ENCODE data around the gene SGTA.

SGTA gene

DNA sequence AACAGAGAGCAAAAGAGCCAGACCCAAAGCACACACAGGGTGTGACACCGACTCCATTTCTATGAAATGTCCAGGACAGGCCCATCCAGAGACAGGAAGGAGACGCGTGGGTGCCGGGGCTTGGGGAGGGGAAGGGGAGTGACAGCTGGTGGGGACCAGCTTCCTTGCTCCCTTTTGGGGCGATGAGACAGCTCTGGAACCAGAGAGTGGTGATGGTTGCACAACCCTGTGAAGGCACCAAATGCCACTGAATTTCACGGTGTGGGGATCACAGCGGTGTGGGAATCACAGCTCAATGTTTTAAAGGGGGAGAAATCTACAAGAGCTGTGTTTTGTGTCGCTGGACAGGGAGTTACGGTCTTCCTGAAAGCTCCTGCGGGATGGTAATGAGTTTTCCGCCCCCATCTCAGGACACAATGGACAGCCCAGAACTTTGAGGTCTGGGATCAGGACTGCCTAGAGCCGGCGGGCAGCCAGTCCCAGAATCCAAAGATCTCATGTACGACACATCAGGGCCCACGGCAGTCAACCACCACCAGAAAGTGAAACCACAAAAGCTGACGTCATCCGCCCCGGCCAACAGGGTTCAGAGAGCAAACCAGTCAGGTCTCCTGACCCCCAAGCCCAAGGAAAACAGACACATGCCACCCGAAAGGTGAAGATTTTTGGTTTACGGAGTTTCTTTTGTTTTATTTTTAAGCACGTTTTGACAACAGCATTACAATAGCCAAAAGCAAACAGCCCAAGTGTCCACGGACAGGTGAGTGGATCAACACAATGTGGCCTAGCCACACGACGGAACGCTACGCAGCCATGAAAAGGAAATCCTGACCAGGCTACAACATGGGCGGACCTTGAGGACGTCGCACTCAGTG is 7.3 kb downstream of the SGTA start:
- Histone ChIP-seq H3K4me3 (ENCODE audit: low read depth in 1 of 2, low read length in 2 of 2) (peak overlapping the region; percentile 13 to 37), H3K36me3 (ENCODE audit: control insufficient read depth in 1 of 2, insufficient read depth in 2 of 2, low read length in 2 of 2) (peaks cover 0 to 8% of the 10 kb centered on the region in 2 donors), H3K27ac (ENCODE audit: low read length) (peak overlapping the region; percentile 82), H3K4me1 (ENCODE audit: control insufficient read depth in 1 of 2, insufficient read depth in 2 of 2, low read length in 2 of 2) (peaks cover 3 to 39% of the 10 kb centered on the region in 2 donors), H3K9me3 (ENCODE audit: control insufficient read depth in 1 of 2, low read length in 2 of 2) (no peaks in the 10 kb centered on the region), H3K27me3 (ENCODE audit: low read depth, low read length) (no peaks in the 10 kb centered on the region)

DNA sequence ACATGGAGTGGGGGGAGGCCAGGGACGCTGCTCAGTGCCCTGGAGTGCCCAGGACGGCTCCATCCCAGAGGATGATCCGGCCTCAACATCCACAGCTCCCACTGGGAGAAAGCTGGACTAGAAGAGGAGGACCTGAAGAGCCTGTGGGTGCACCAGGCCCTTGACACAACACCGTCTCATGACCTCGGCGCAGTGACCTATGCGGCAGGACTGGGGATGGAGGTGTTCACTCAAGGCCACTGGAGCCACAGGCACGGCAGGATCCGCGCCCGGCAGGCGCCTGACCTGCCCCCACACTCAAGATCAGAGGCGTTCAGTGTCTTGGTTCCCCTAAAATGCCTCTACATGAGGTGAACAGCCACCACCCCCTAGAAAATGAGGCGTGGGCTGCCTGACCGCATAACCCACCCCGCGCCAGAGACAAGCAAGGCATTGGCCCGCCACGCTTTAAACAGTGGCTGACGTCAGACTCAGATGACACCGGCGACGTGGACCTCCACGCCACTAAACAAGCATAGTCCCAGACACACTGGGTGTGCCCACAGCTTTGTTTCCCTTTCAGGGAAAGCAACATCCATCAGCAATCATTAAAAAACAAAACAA is 8.0 kb downstream of the SGTA start:
- Histone ChIP-seq H3K27me3 (ENCODE audit: low read depth, low read length) (no peaks in the 10 kb centered on the region), H3K4me1 (ENCODE audit: control insufficient read depth in 1 of 2, insufficient read depth in 2 of 2, low read length in 2 of 2) (peaks cover 0 to 39% of the 10 kb centered on the region in 2 donors), H3K36me3 (ENCODE audit: control insufficient read depth in 1 of 2, insufficient read depth in 2 of 2, low read length in 2 of 2) (peaks cover 0 to 8% of the 10 kb centered on the region in 2 donors), H3K9me3 (ENCODE audit: control insufficient read depth in 1 of 2, low read length in 2 of 2) (no peaks in the 10 kb centered on the region), H3K4me3 (ENCODE audit: low read depth in 1 of 2, low read length in 2 of 2) (peak overlapping the region in 1 of 2 donors; percentile 37), H3K27ac (ENCODE audit: low read length) (peak overlapping the region; percentile 82)

DNA sequence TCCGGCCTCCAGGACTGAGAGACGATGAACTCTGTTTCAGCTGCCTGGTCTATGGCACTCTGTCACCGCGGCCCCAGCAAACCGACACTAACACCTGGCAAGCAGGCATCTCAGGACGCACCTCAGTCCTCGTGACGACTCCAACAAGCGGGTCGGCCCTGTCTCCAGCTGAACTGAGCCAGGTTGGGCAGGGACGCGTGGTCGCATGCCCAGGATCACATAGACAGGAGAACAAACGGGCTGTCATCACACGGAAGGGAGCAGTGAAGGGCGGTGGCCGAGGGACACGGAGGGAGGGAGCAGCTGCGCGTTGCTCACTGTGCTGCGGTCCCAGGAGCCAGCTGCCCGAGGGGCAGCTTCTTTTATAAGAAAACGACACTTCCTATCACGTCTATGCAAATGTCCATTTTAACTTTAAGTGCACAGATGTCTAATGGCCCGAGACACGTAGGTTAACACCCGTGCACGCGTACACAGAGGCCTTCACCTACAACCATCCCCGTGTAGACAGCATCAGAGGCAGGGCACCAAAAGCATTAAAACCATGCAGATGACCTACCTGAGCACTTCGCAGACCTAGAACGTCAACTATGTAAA is 8.9 kb downstream of the SGTA start:
- H3K4me3 ChIP-seq (ENCODE audit: low read depth in 1 of 2, low read length in 2 of 2), result no peak overlapping the region

DNA sequence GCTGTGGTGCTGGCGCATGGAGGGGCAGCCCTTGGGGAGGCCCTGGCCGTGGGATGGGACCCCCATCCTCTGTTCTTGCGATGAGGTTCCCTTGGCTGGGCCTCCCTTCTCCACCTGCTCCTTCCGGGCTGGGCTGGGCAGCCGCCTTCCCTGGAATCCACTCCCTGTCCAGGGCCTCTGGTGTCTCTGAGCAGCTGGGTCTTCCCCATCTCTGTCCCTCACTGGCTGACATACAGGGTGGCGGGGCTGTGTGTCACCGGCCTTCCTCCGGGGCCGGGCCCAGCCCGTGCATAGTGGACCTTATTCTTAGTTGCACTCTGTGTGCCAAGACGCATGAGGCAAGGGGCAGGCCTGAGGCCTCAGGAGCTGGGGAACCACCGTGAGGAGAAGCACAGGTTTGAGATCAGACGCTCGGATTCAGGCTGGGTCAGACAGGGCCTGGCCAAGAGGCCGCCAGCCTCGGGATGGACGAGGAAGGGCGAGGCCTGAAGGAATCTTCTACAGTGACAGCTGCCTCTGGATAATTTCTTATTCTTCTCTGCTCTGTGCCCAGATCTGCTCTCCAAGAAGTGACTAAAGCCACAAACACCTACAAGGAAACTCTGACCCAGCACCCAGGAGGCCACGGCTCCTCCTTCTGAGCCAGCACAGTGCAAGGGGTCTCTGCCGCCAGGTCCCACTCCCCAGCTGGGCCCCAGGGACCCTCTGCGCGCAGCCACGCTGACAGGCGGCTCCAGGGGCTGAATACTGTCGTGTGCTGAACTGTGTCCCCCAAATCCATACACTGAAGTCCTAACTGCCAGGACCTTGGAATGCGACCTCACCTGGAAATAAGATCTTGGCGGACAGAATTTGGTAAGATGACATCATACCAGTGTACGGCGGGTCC is 11.0 kb downstream of the SGTA start:
- no peaks in the 10 kb centered on the region for H3K27me3 ChIP-seq (ENCODE audit: low read depth, low read length)
- H3K4me1 ChIP-seq (ENCODE audit: control insufficient read depth in 1 of 2, insufficient read depth in 2 of 2, low read length in 2 of 2), result peaks cover 0 to 34% of the 10 kb centered on the region in 2 donors
- peaks cover 0 to 19% of the 10 kb centered on the region in 2 donors for H3K36me3 ChIP-seq (ENCODE audit: control insufficient read depth in 1 of 2, insufficient read depth in 2 of 2, low read length in 2 of 2)
- H3K9me3 ChIP-seq (ENCODE audit: control insufficient read depth in 1 of 2, low read length in 2 of 2), result no peaks in the 10 kb centered on the region
- H3K27ac ChIP-seq (ENCODE audit: low read length), result peak overlapping the region; percentile 39
- no peak overlapping the region for H3K4me3 ChIP-seq (ENCODE audit: low read depth in 1 of 2, low read length in 2 of 2)

More for the DNA sequence above, 8.9 kb downstream of the SGTA start:
- H3K36me3 ChIP-seq (ENCODE audit: control insufficient read depth in 1 of 2, insufficient read depth in 2 of 2, low read length in 2 of 2), result peaks cover 0 to 8% of the 10 kb centered on the region in 2 donors
- no peak overlapping the region for H3K27ac ChIP-seq (ENCODE audit: low read length)
- no peaks in the 10 kb centered on the region for H3K27me3 ChIP-seq (ENCODE audit: low read depth, low read length)
- peaks cover 0 to 34% of the 10 kb centered on the region in 2 donors for H3K4me1 ChIP-seq (ENCODE audit: control insufficient read depth in 1 of 2, insufficient read depth in 2 of 2, low read length in 2 of 2)
- H3K9me3 ChIP-seq (ENCODE audit: control insufficient read depth in 1 of 2, low read length in 2 of 2), result no peaks in the 10 kb centered on the region

DNA sequence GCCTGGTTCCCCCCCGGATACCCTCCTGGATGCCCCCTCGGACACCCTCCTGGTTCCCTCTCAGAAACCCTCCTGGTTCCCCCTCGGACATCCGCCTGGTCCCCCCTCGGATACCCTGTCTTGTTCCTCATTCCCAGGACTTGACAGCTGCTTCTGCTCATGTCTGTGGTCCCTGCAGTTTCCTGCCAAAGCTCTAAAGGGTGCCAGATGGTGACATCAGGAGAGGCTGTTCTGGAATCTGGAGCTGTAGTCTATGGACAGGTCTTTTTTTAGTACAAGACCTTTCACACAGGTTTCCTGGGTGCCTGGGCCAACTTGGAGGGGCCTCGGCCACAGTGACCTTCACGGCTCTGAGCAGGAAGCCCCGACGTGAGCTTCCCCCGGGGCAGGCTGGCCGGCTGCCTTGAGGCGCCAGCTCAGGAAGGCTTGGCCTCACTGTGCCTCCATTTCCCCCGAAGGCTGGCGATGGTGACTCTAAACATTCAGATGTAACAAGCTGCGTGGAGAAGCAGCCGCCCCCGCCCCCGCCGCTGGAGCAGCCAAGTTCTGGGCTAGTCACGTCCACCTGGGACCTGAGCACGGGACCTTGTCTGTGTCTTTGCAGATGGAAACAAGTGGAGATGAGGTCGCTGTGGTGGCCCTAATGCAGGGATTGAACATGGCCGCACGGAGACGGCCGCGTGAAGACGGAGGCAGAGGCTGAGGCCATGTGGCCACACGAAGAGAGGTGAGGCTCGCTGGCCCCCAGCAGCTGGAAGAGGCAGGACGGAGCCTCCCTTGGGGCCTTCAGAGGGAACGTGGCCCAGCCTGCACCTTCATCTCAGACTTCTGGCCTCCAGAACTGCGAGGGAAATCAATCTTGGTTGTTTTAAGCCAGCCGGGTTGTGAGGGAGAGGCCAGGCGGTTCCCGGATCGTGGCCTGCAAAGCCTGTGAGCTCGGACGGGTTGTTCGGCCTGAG is 12.7 kb downstream of the SGTA start:
- no peaks in the 10 kb centered on the region for H3K27me3 ChIP-seq (ENCODE audit: low read depth, low read length)
- peaks cover under 1 to 35% of the 10 kb centered on the region in 2 donors for H3K36me3 ChIP-seq (ENCODE audit: control insufficient read depth in 1 of 2, insufficient read depth in 2 of 2, low read length in 2 of 2)
- H3K4me1 ChIP-seq (ENCODE audit: control insufficient read depth in 1 of 2, insufficient read depth in 2 of 2, low read length in 2 of 2), result peaks cover 0 to 34% of the 10 kb centered on the region in 2 donors
- no peak overlapping the region for H3K27ac ChIP-seq (ENCODE audit: low read length)
- peak overlapping the region in 1 of 2 donors; percentile 17 for H3K4me3 ChIP-seq (ENCODE audit: low read depth in 1 of 2, low read length in 2 of 2)
- H3K9me3 ChIP-seq (ENCODE audit: control insufficient read depth in 1 of 2, low read length in 2 of 2), result no peaks in the 10 kb centered on the region

DNA sequence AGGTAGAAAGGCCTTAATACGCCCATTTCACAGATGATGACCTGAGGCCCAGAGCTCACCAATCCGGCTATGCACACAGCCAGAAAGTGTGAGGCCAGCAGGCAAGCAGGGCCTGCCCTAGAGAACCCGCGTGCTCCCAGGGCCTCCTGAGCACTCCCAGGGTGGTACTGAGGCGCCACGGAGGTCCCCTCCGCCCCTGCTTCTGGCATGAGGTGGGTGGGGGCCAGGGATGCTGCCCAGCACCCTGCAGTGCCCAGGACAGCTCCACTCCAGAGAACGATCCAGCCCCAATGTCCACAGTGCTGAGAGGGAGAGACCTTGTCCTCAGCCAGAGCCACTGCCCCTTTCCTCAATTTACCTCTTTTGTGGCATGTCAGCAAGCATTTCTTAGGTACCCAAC is 13.9 kb downstream of the SGTA start:
- Histone ChIP-seq H3K27me3 (ENCODE audit: low read depth, low read length) (no peaks in the 10 kb centered on the region), H3K9me3 (ENCODE audit: control insufficient read depth in 1 of 2, low read length in 2 of 2) (no peaks in the 10 kb centered on the region), H3K27ac (ENCODE audit: low read length) (no peak overlapping the region), H3K4me1 (ENCODE audit: control insufficient read depth in 1 of 2, insufficient read depth in 2 of 2, low read length in 2 of 2) (peaks cover 0 to 29% of the 10 kb centered on the region in 2 donors), H3K36me3 (ENCODE audit: control insufficient read depth in 1 of 2, insufficient read depth in 2 of 2, low read length in 2 of 2) (peaks cover 3 to 37% of the 10 kb centered on the region in 2 donors), H3K4me3 (ENCODE audit: low read depth in 1 of 2, low read length in 2 of 2) (no peak overlapping the region)

DNA sequence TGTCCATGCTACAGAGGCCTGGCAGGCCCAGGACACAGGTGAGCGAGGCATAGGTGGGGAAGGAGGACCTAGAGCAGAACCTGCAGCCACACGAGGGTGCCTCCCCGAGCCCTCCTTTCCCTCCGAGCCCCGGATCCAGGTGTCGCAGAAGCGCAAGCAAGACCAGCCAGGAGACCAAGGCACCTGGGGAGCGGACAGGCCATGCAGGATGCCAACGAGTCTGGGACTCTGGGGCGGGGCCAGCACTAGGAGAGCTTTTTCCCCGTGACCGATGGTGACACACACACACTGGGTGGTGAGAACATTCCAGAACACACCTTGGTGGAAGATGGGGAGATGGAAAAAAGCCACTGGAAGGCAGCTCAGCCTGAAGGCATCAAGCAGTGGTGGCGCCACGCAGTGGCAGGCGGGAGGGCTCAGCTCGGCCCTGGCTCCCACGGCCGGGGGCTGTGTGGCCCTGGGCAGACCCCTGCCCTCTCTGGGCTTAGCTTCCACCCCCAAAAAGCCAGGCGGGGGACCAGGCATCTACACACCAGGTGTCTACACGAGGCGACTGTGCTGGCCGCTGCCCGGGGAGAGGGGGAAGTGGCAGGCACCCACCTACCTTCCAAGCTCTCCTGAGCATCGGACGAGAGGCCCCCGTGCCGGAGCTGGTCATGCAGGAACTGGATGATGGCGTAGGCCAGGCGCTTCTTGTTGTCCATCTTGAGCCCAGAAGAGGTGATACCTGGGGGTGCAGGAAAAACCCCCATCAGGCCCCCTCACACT is 14.5 kb downstream of the SGTA start:
- H3K9me3 ChIP-seq (ENCODE audit: control insufficient read depth in 1 of 2, low read length in 2 of 2), result no peaks in the 10 kb centered on the region
- peaks cover 10 to 41% of the 10 kb centered on the region in 2 donors for H3K36me3 ChIP-seq (ENCODE audit: control insufficient read depth in 1 of 2, insufficient read depth in 2 of 2, low read length in 2 of 2)
- H3K27ac ChIP-seq (ENCODE audit: low read length), result no peak overlapping the region
- peaks cover 0 to 26% of the 10 kb centered on the region in 2 donors for H3K4me1 ChIP-seq (ENCODE audit: control insufficient read depth in 1 of 2, insufficient read depth in 2 of 2, low read length in 2 of 2)
- H3K4me3 ChIP-seq (ENCODE audit: low read depth in 1 of 2, low read length in 2 of 2), result no peak overlapping the region
- no peaks in the 10 kb centered on the region for H3K27me3 ChIP-seq (ENCODE audit: low read depth, low read length)

DNA sequence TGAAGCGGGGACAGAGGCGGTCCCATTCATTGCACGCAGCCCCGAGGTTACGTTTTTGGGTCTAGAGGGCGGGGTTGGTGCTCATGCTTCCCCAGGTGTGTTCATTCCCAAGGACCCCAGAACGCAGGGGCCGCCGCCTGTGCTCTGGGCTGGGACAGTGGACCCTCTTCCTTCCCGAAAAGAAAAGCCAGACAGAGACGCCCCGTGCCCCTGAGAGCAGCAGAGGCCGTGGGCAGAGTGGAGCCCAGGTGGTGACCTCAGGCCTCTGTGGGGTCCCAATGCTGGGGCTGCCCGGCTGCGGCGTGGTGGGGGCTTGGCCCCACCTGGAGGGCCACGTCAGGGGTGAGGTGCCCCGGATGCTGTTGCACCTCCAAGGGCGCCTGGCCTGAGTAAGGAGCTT is 15.4 kb downstream of the SGTA start:
- no peak overlapping the region for H3K4me3 ChIP-seq (ENCODE audit: low read depth in 1 of 2, low read length in 2 of 2)
- H3K36me3 ChIP-seq (ENCODE audit: control insufficient read depth in 1 of 2, insufficient read depth in 2 of 2, low read length in 2 of 2), result peaks cover 17 to 49% of the 10 kb centered on the region in 2 donors
- H3K4me1 ChIP-seq (ENCODE audit: control insufficient read depth in 1 of 2, insufficient read depth in 2 of 2, low read length in 2 of 2), result peaks cover 0 to 26% of the 10 kb centered on the region in 2 donors
- no peak overlapping the region for H3K27ac ChIP-seq (ENCODE audit: low read length)
- no peaks in the 10 kb centered on the region for H3K9me3 ChIP-seq (ENCODE audit: control insufficient read depth in 1 of 2, low read length in 2 of 2)
- no peaks in the 10 kb centered on the region for H3K27me3 ChIP-seq (ENCODE audit: low read depth, low read length)

DNA sequence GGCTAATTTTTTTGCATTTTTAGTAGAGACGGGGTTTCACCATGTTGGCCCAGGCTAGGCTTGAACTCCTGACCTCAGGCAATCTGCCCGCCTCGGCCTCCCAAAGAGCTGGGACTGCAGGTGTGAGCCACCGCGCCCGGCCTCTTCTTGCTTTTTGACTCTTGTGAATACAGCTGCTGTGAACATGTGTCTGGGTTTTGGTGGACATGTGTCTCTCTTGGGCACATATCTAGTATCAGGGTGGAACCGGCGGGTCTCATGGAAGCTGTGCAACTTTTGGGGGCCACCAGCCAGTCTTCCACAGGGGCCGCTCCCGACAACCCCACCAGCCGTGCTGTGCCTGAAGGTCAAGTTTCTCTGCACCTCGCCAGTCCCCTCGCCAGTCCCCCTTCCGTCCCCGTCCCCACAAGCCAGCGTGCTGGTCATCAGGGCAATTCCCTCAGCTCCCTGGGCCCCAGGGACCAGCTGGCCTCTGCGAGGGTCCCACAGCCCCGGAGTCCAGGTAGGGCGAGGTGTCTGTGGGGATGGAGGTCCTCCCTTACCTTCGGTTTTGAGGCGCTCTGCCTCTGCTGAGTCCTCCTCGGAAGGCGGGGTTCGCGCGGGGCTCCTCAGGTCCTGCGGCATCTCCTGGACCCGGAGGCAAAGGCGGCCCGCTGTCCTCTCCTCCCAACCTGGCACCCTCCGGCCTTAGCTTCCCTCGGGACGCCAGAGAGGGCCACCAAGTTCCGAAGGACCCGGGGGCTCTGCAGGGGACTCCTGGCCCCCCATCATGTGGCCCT is 16.3 kb downstream of the SGTA start:
- Histone ChIP-seq H3K27me3 (ENCODE audit: low read depth, low read length) (no peaks in the 10 kb centered on the region), H3K4me1 (ENCODE audit: control insufficient read depth in 1 of 2, insufficient read depth in 2 of 2, low read length in 2 of 2) (peaks cover 0 to 19% of the 10 kb centered on the region in 2 donors), H3K36me3 (ENCODE audit: control insufficient read depth in 1 of 2, insufficient read depth in 2 of 2, low read length in 2 of 2) (peaks cover 17 to 58% of the 10 kb centered on the region in 2 donors), H3K9me3 (ENCODE audit: control insufficient read depth in 1 of 2, low read length in 2 of 2) (no peaks in the 10 kb centered on the region), H3K27ac (ENCODE audit: low read length) (no peak overlapping the region), H3K4me3 (ENCODE audit: low read depth in 1 of 2, low read length in 2 of 2) (no peak overlapping the region)
